WERI-Rb-1 (cell line): ENCODE results near the gene ATG5.
"Not testable (repeated sequence)": the region's sequence is repeated elsewhere in the genome, so short reads cannot be mapped to it uniquely, and the experiment has no call there.

Experiments used
- DNase-seq: peaks from one replicate; pipeline ENCODE4 v3.0.0-alpha.2; 2020
- H3K27ac ChIP-seq: fragments of 250-450 bp; sonication (Bioruptor Pico); 2 replicates; pipeline ENCODE4 v1.5.1; 2020; ENCODE audit warnings: mild to moderate bottlenecking, moderate library complexity
- H3K27me3 ChIP-seq: fragments of 250-450 bp; sonication (Bioruptor Pico); 2 replicates; pipeline ENCODE4 v1.5.1; 2021; ENCODE audit warnings: mild to moderate bottlenecking, low read depth, moderate library complexity; ENCODE audit not compliant: insufficient read depth, severe bottlenecking
- H3K36me3 ChIP-seq: fragments of 250-450 bp; sonication (Bioruptor Pico); 2 replicates; pipeline ENCODE4 v1.5.1; 2020; ENCODE audit warnings: mild to moderate bottlenecking, moderate library complexity
- H3K4me3 ChIP-seq: 2 replicates; pipeline ENCODE4 v1.5.1; 2011; ENCODE audit warnings: low read depth, mild to moderate bottlenecking, control low read depth, low read length
- H3K9me3 ChIP-seq: fragments of 250-450 bp; sonication (Bioruptor Pico); 2 replicates; pipeline ENCODE4 v1.5.1; 2021; ENCODE audit warnings: mild to moderate bottlenecking, moderate library complexity; ENCODE audit not compliant: severe bottlenecking
- TF ChIP-seq, protein P1 (sequence below): IDR thresholded peaks from 2 replicates; pipeline ENCODE4 v1.5.1; 2011; ENCODE audit warnings: low read depth, mild to moderate bottlenecking, control low read depth, inconsistent platforms, low read length

ATG5 gene

DNA sequence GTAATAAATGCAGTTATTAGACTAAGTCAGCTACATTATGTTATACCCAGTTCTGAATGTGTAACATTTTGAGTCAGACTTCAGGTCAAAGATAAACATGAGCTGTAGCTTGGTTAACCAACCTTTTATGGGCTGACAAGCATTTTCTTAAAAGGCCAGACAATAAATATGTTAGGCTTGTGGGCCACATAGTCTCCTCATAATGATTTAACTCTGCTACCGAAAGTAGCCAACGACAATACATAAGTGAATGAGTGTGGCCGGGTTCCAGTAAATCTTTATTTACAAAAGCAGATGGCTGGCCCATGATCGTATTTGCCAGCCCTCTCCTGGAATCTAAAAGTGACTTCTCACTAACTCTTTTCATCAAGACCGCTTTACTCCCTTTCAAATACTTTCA, 49.9 kb downstream of the ATG5 start:
- H3K9me3 ChIP-seq = no peaks in the 10 kb centered on the region
- TF ChIP-seq, protein P1, sequence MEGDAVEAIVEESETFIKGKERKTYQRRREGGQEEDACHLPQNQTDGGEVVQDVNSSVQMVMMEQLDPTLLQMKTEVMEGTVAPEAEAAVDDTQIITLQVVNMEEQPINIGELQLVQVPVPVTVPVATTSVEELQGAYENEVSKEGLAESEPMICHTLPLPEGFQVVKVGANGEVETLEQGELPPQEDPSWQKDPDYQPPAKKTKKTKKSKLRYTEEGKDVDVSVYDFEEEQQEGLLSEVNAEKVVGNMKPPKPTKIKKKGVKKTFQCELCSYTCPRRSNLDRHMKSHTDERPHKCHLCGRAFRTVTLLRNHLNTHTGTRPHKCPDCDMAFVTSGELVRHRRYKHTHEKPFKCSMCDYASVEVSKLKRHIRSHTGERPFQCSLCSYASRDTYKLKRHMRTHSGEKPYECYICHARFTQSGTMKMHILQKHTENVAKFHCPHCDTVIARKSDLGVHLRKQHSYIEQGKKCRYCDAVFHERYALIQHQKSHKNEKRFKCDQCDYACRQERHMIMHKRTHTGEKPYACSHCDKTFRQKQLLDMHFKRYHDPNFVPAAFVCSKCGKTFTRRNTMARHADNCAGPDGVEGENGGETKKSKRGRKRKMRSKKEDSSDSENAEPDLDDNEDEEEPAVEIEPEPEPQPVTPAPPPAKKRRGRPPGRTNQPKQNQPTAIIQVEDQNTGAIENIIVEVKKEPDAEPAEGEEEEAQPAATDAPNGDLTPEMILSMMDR = no peak
- H3K36me3 ChIP-seq = peaks cover 10% of the 10 kb centered on the region
- H3K27me3 ChIP-seq = no peaks in the 10 kb centered on the region
- H3K4me3 ChIP-seq = no peak overlapping the region
- H3K27ac ChIP-seq = no peak overlapping the region
- no peak for DNase-seq

- no peak overlapping the region for H3K27ac ChIP-seq
Measured at GRCh38 chr6:106273087-106273486, 52.5 kb downstream of the ATG5 start.

DNA sequence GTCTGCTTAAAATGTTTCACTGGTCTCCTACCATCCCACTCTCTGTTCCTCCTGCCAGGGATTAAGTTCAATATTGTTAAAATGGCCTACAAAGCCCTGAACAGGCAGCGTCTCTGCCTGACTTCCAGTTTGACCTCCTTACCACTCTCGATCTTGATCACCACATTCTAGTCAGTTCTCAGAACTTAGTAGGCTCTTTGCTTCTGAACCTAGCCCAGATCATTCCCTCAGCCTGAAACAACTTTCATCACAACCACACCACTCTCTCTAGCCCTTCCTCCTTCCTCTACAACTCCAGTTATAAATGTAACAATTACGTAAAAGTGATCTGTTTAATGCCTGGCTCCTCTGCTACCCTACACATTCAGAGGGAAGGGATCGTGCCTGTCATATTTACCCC, 53.3 kb downstream of the ATG5 start:
- TF ChIP-seq, protein P1 = no peak
- no peaks in the 10 kb centered on the region for H3K27me3 ChIP-seq
- DNase-seq = no peak
- no peaks in the 10 kb centered on the region for H3K9me3 ChIP-seq
- H3K27ac ChIP-seq = no peak overlapping the region
- H3K4me3 ChIP-seq = no peak overlapping the region
- H3K36me3 ChIP-seq = peaks cover 5% of the 10 kb centered on the region

More at GRCh38 chr6:106273087-106273486, 52.5 kb downstream of the ATG5 start:
- Histone ChIP-seq H3K9me3 (no peaks in the 10 kb centered on the region), H3K36me3 (peaks cover 6% of the 10 kb centered on the region), H3K4me3 (no peak overlapping the region), H3K27me3 (no peaks in the 10 kb centered on the region)
- TF ChIP-seq, protein P1 = no peak
- DNase-seq = no peak

DNA sequence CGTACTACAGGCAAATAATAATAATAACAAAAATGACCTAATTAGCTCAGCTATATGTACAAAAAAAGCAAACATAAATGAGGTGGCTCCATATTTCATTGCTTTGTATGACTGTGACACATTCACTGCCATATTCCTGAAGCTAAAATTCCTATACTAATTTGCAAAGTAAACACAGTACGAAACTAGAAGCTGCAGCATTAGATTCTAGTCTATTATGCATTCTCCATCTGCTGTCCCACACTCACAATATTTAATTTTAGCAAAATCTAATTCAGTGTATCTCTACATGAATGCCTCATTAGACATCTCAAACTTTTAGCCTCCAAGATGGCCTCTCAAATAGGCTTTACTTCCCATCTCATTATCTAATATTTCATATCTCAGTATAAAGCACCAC, 55.1 kb downstream of the ATG5 start:
- H3K27me3 ChIP-seq = no peaks in the 10 kb centered on the region
- TF ChIP-seq, protein P1 = no peak
- no peaks in the 10 kb centered on the region for H3K36me3 ChIP-seq
- no peak overlapping the region for H3K27ac ChIP-seq
- no peak overlapping the region for H3K4me3 ChIP-seq
- no peaks in the 10 kb centered on the region for H3K9me3 ChIP-seq
- DNase-seq = no peak

DNA sequence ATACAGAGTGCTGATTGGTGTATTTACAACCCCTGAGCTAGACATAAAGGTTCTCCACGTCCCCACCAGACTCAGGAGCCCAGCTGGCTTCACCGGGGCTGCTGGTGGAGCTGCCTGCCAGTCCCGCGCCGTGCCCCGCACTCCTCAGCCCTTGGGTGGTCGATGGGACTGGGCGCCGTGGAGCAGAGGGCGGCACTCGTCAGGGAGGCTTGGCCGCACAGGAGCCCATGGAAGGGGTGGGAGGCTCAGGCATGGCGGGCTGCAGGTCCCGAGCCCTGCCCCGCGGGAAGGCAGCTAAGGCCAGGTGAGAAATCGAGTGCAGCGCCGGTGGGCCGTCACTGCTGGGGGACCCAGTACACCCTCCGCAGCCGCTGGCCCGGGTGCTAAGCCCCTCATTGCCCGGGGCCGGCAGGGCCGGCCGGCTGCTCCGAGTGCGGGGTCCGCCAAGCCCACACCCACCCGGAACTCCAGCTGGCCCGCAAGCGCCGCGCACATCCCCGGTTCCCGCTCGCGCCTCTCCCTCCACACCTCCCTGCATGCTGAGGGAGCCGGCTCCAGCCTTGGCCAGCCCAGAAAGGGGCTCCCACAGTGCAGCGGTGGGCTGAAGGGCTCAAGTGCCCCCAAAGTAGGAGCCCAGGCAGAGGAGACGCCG, 56.2 kb downstream of the ATG5 start:
- H3K27ac ChIP-seq, H3K9me3 ChIP-seq, H3K36me3 ChIP-seq, H3K4me3 ChIP-seq, H3K27me3 ChIP-seq, DNase-seq: not testable (repeated sequence)

DNA sequence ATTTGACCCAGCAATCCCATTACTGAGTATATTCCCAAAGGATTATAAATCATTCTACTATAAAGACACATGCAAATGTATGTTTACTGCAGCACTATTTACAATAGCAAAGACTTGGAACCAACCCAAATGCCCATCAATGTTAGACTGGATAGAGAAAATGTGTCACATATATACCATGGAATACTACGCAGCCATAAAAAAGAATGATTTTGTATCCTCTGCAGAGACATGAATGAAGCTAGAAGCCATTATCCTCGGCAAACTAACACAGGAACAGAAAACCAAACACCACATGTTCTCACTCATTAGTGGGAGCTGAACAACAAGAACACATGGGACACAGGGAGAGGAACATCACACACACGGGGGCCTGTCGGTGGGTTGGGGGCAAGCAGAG, 57.1 kb downstream of the ATG5 start:
- DNase-seq, H3K27me3 ChIP-seq, H3K4me3 ChIP-seq, H3K36me3 ChIP-seq, H3K9me3 ChIP-seq, H3K27ac ChIP-seq: not testable (repeated sequence)

GRCh38 chr6:106264433-106264832, 61.1 kb downstream of the ATG5 start:
- not testable (repeated sequence) for H3K27me3 ChIP-seq, H3K27ac ChIP-seq, DNase-seq, H3K36me3 ChIP-seq, H3K9me3 ChIP-seq, H3K4me3 ChIP-seq

GRCh38 chr6:106259748-106260147, 65.8 kb downstream of the ATG5 start:
- DNase-seq, H3K27me3 ChIP-seq, H3K27ac ChIP-seq, H3K36me3 ChIP-seq, H3K4me3 ChIP-seq, H3K9me3 ChIP-seq: not testable (repeated sequence)
